Stimulated activated CD4-positive, alpha-beta T cell treated with anti-CD3 and anti-CD28 coated beads, Interleukin-4, amount 100 ng/mL, for 24 hours (primary cell): ENCODE data around the gene CTNNA1.
"Not testable (repeated sequence)": the region's sequence is repeated elsewhere in the genome, so short reads cannot be mapped to it uniquely, and the experiment has no call there.

Experiments used
- DNase-seq: peaks from one replicate; pipeline ENCODE4 v3.0.0-alpha.2; 2020

CTNNA1 gene

DNA sequence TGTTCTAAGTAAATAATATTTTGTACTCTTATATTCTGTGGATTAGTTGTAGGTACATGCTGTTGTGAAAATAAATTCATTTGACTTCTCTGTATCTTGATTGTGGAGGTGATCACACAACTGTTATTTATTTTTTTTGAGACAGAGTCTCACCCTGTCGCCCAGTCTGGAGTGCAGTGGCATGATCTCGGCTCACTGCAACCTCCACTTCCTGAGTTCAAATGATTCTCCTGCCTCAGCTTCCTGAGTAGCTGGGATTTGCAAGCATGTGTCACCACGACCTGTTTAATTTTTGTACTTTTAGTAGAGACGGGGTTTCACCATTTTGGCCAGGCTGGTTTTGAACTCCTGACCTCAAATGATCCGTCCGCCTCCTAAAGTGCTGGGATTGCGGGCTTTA lies 7.9 kb downstream of the CTNNA1 start:
- DNase-seq, result not testable (repeated sequence)

DNA sequence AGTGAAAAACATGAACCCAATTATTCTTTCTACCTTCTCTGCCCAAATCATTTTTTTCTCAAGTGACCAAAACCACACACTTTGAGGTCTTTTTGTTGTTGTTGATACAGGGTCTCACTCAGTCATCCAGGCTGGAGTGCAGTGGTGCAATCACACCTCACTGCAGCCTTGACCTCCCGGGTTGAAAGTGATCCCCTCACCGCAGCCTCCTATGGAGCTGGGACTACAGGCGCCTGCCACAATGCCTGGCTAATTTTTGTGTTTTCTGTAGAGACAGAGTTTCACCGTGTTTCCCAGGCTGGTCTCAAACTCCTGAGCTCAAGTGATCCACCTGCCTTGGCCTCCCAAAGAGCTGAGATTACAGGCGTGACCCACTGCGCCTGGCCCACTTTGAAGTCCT lies 8.4 kb downstream of the CTNNA1 start:
- not testable (repeated sequence) for DNase-seq

DNA sequence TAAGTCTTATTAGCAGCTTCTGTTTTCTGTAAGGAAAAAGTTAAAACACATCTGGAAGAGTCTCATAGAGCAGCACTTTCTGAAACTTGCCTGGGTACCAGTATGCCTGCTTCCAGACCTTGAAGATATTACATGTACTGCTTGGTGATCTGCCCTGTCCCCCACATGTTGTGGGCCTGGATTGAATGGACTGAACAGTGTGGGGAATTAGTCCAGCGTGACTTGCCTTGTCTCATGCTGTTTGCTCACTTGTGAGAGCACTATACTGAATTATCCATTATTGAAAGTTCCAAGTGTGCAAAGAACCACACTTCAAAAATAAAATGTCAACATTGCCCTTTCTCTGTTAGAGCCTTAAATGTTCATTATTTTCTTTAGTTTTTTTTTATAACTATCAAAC lies 8.9 kb downstream of the CTNNA1 start:
- no peak for DNase-seq

DNA sequence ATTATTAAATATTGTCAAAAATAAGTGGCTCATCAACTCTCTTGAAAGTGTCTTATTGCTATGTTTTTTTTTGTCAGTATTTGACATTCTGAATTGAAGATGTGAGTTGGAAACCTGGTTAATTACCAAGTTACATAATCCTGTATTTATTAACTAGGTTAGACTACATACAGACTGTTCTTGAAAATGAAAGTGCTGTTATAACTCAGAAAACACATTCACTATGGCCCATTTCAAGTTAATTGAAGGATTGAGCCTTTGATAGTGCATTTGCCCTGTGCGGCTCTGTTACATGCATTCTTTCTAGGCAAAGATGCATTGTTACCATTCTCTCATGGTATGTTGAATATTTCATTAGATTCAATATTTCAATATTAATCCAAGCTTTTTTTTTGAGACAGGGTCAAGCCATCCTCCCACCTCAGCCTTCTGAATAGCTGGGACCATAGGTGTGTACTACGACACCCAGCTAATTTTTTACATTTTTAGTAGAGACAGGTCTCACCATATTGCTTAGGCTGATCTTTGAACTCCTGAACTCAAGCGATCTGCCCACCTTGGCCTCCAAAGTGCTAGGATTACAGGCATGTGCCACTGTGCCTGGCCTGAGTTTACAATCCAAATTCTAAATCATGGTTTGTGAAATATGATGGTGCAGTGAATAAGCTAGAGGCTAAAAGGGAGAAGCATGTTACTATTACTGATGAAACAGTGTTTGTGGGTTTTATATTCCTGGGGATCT lies 10.0 kb downstream of the CTNNA1 start:
- DNase-seq, result no peak

DNA sequence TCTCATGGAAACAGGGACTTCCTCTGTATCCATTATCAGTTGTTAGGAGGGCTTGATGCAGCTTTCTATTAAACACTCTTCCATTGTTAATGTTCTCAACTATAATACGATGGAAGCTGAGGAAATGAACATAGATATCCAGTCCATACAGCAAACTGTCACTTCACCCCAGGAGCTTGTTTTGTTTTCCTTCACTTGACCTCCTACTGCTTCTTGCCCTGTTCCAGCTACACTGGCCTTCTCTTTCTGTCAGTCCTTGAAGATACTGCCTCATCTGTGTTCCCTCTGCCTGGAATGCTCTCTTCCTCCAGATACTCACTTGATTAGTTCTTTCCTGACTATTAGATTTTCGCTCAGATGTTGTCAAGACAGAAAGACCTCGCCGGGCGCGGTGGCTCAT lies 17.1 kb downstream of the CTNNA1 start:
- DNase-seq, result no peak

DNA sequence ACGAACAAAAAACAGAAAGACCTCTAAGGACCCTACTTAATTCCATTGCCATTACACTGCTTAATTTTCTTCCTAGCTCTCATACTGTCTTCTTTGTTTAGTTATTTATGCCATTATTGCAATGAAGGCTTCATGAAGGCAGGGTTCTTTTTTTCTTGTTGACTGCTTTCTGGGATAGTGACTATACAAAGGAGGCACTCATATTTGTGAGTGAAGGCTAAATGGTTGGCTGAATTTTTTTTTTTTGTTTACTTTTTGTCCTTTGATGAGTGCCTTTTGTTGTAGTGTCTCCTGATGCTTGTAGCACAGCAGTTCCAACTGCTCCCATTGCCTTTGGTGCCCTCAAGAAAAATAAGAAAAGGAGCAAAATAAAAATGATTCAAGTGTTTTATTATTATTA lies 17.8 kb downstream of the CTNNA1 start:
- no peak for DNase-seq

DNA sequence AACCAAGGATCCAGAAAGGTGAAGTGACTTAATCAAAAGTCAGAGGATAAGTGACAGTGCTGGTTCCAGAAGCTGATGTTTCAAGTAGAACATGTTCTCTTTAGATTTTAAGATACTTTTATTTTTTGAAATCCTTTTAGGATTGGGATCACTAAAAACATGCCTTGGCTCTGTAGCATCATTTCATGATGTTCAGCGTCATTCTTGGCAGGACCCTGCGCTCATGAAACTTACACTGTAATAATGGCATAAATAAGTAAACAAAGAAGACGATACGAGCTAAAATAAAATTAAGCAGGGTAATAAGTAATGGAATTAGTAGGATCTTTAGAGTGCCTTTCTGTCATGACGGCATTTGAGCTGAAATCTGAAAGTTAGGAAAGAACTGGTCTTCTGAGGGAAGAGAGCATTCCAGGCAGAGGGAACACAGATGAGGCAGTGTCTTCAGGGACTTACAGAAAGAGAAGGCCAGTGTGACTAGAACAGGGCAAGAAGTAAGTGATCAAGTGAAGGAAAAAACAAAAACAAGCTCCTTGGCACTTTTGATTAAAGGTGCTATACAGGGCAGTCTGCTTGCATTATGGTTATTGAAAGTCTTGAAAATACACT lies 19.9 kb downstream of the CTNNA1 start:
- no peak for DNase-seq

DNA sequence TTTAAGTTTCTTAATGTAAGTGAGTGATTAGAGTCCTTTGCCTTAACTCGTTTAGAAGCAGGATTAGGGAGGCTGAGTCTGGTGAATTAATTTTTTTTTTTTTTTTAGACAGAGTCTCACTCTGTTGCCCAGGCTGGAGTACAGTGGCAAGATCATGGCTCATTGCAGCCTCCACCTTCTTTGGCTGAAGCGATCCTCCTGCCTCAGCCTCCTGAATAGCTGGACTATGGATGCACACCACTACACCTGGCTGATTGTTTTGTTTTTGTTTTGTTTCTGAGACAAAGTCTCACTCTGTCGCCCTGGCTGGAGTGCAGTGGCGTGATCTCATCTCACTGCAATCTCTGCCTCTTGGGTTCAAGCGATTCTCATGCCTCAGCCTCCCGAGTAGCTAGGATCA lies 20.4 kb downstream of the CTNNA1 start:
- DNase-seq, result not testable (repeated sequence)

DNA sequence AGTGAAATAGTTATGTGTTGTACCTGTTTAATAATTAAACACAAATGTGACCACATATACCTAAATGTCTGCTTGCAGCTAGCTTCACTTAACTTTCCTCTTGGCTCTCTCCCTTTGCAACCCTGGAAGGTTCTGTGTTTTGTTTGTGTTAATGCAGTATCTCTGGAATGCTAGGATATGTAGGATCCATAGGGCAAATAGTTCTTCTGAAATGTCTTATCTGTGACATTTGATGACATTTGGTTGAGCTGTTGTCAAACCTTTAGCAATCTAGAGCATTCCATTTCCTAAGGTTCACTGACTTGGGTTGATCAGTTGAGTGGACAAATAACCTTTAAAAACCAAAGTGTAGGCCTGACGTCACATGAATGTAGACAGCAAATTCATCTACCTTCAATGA lies 21.8 kb downstream of the CTNNA1 start:
- no peak for DNase-seq

DNA sequence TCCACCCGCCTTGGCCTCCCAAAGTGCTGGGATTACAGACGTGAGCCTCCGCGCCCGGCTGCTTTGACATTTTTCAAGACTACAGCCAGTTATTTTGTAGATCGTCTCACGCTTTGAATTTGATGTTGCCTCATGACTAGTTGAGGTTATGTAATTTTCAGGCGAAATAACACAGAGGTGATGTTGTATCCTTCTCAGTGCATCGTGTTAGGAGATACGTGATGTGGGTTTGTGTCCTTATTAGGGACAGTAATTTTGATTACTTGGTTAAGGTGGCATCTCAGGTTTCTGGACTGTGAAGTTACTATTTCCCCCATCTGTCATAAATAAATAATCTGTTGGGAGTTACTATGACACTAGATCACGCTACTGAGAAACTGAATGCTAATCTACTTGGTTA lies 25.0 kb downstream of the CTNNA1 start:
- no peak for DNase-seq

DNA sequence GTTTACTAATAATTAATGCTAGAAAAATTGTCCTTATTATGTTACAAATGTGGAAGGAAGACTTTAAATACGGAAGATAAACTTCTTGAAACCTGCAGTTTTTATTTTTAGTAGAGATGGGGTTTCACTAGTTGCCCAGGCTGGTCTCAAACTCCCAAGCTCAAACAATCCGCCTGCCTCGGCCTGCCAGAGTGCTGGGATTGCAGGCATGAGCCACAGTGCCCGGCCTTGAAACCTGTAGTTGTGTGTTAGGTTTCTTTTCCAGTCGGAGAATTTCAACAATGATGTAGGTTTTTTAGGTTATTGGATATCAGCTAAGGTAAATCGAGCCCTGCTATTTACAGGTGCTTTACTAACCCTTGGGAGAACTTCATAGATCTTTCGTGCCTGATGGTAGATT lies 30.8 kb downstream of the CTNNA1 start:
- DNase-seq, result no peak

DNA sequence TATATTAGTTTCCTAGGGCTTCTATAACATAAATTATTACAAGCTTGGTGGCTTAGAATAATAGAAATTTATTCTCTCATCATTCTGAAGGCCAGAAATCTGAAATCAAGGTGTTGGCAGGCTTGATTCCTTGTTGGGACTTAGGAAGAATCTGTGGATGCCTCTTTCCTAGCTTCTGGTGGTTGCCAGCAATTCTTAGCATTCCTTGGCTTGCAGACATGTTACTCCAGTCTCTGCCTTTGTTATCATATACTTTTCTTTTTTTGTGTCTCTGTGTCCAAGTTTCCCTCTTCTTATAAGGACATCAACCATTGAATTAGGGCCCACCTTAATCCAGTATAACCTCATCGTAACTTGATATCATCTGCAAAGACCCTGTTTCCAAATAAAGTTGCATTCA lies 31.4 kb downstream of the CTNNA1 start:
- DNase-seq, result no peak

DNA sequence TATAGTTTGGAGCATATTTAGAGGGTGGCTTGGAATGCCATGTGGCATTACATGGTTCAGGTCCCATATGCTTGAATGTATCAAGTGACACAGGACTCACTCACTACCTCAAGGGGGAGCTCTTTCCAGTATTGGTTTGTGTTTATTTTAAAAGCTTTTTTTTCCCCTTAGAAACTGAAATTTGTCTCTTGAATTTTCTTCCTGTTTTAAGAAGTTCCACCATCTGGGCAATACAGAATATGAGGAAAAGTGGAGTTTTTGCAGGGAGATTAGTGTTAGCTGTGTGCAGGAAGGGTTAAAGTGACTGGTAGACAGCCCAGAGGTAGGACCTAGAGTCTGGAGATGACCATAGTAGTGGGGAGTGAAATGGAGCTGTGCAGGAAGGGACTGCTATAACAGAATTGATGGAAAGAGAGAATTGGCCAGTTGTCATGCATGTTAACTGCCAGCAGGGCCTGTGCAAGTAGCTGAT lies 36.6 kb downstream of the CTNNA1 start:
- DNase-seq, result peak; percentile 7

DNA sequence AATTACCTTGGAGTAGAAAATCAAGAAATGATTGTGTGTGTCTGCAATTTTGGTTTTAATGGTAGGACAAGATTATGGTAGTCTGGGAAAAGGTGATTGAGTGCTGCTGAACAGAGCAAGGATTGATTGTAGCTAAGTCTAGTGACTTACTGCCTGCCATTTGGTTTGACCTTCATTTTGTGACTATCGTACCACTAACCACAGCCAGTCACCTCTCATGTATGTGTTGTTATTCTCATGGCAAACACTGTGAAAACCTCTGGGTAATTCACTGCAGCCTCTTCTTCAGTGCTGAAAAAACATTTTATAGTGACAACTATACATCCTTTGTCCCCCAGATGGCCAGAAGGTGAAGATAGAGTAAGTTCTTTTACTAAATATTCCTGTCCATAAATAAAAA lies 37.5 kb downstream of the CTNNA1 start:
- no peak for DNase-seq

DNA sequence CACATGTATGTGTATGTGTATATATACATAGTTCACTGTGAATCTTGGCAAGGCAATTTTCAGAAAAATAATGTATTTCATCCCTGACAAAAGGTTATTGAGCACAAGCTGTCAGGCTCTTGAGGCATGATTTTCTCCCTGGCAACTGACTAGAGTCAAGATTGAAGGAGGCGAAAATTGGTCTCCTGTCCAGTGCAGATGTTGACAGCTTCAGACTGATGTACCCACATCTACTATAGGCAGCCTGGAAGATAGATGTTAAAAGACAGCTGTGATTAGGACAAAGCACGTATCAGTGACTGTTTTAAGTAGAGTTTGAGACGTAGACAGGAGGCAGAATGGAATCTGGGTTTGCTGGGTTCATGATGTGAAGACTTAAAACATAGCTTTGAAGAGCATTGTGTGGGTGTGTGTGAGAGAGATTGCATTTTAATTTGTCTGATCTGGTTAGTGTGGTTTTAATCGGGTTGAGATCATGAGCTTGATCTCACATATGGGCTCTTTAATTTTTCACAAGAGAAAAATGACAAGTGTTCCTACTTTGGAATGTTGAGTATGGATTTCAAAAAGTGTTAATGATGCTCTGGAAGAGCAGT lies 39.1 kb downstream of the CTNNA1 start:
- DNase-seq, result peak; percentile 3

DNA sequence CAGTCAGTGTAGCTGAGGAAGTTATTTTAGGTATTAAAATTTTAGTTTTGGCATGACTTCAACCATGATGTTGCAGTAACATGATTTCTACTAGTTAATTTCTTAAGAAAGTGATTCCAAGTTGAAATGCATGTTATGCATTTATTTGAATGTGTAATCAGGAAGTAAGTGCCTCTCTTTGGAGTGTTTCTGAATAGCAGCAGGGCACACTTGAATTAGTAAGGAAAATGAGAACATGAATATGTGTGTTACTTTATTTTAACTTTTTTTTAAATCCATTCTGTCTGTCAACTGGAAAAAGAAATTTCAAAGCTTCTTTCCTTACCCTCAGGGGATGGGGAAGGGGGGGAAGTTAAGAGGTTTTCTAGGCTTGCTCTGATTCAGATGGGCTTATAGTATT lies 40.4 kb downstream of the CTNNA1 start:
- no peak for DNase-seq

DNA sequence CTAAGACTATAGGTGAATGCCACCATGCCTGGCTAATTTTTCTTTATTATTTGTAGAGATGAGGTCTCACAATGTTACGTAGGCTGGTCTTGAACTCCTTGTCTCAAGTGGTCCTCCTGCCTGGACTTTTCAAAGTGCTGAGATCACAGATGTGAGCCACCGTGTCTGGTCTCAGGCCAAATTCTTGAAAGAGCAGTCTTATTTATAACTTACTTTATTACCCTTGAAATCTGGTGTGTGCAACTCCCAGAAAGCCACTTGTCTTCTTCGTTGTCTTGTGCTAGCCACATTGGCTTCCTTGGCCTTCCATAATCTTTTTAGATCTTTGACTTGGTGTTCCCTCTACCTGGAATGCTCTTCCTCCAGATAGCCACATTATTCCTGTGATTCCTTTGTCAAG lies 50.1 kb downstream of the CTNNA1 start:
- DNase-seq, result no peak

DNA sequence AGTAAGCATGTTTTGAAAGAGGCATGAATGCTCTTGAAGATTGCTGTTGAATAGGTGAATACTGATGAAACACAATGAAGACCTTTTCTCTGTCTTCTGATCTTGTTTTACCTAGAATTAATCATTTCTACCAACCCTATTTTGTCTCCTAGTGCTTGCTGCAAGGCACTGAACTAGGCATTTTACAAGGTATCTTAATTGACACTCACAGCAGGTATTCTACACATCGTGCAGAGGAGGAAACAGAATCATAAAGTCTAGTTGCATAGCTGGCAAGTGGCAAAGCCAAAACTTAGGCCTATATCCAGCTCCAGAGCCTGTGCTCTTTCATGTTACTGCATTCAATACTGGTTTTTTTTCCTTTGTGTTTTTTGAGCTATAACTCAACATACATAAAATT lies 50.7 kb downstream of the CTNNA1 start:
- no peak for DNase-seq

DNA sequence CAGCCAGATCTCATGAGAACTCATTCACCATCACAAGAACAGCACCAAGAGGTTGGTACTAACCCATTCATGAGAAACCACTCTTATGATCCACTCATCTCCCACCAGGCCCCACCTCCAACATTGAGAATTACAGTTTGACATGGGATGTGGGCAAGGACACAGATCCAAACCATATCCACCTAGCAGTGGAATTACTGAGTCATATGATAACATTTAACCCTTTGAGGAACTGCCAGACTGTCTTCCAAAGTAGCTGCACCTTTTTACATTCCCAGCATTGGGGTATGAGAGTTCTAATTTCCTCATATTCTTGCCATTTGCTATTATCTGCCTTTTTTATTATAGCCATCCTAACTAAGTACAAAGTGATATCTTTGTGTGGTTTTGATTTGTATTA lies 51.9 kb downstream of the CTNNA1 start:
- DNase-seq, result no peak

DNA sequence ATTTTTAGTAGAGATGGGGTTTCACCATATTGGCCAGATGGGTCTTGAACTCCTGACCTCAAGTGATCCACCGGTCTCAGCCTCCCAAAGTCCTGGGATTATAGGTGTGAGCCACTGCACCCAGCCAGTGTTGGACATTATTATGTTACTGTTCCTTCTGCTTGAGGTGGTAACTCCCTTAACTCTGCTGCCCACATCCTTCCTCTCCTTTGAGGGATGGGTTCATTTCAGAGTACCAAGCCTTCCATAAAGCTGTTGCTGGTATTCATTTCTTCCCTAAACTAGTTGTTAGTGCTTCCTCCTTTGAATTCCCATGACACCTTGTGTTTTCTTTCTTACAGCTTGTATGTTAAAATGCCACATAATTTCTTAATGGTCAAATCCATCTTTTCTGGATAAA lies 54.0 kb downstream of the CTNNA1 start:
- DNase-seq, result no peak

DNA sequence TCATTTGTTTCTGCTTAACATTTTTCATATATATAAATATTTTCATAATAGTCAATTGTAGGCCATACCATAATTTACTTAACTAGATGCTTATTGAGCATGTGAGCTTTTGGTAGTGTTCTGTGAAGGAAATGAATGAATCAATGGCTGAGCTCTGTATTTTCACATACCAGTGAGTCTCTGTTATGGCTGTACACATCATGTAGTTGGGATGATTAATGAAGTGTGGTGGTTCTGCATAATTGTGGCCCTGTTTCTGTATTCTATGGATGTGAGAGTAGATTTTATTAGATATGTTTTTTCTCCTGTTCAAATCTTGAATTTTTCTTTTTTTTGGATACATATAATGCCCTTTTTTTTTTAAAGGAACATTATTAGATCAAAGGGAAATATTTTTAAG lies 56.2 kb downstream of the CTNNA1 start:
- DNase-seq, result no peak

DNA sequence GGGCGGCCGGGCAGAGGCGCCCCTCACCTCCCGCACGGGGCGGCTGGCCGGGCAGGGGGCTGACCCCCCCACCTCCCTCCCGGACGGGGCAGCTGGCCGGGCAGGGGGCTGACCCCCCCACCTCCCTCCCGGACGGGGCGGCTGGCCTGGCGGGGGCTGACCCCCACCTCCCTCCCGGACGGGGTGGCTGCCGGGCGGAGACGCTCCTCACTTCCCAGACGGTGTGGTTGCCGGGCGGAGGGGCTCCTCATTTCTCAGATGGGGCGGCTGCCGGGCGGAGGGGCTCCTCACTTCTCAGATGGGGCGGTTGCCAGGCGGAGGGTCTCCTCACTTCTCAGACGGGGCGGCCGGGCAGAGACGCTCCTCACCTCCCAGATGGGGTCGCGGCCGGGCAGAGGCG lies 57.6 kb downstream of the CTNNA1 start:
- not testable (repeated sequence) for DNase-seq

DNA sequence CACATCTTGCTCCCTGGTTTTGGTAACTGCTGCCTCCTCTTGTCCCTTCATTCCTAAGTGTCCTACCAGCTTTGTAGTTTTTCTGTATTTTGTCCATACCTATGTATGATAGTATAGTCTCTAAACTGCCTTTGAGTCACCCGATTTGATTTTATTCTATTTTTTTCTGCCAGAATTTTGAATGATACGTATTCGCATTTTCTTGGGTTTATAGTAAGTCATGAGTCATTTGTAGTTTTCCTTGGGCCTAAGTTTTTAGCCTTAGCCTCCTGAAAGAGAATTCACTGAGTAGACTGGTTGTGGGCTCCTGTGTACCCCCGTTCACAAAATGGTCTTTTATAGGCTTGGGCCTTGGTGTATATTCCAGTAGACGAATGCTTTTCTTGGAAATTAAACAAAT lies 62.3 kb downstream of the CTNNA1 start:
- no peak for DNase-seq

DNA sequence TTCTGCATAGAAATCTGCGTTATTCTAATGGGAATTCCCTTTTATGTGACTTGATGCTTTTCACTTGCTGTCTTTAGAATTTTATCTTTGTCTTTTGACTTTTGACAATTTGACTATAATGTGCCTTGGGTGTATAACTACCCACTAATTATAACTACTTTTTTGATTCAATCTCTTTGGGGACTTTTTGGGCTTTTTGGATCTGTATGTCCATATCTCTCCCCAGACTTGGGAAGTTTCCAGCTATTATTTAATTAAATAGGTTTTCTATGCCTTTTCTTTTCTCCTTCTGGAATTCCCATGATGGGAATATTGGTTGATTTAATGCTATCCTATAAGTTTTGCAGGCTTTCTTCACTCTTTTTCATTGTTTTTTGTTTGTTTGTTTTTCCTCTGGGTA lies 64.0 kb downstream of the CTNNA1 start:
- DNase-seq, result no peak

DNA sequence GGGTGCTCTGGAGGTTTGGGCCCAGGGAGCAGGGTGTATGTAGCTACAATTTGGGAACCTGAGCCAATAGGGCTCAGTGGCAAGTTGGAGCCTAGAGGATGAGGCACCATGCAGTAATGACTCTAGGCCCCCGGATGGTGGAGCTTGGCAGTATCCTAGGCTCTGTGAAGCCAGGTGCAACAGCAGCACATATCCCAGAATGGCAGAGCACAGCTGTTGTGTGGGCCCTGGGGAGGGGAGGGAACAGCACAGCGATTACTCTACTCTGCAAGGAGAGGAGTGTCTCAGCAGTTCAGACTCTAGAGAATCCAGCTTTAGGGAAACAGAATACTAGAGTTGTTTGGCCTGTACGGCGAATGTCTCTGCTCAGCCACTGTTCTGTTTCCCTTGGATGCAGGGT lies 65.9 kb downstream of the CTNNA1 start:
- no peak for DNase-seq
